Measurements from ENCODE around the gene CFAP73. TPM values are rescaled to one million over a fixed set of nuclear protein-coding genes. Genes with fewer than 3 reads are reported as not detected.

The CFAP73 gene
- total RNA-seq (2021) (0.30 to 0.94 TPM (median 0.37 TPM) in 3 replicates), Bru-seq, nascent RNA (percentile 20 among the genes with signal in this experiment)
- long read RNA-seq, experiment 1, partial matches to known transcripts: 0 of 2 reads
- long read RNA-seq, experiment 1, other reads (novel, unspliced or antisense): 2 of 2 reads
- long read RNA-seq, experiment 2: 0 reads
- long read RNA-seq, experiment 3: 0 reads

DNA sequence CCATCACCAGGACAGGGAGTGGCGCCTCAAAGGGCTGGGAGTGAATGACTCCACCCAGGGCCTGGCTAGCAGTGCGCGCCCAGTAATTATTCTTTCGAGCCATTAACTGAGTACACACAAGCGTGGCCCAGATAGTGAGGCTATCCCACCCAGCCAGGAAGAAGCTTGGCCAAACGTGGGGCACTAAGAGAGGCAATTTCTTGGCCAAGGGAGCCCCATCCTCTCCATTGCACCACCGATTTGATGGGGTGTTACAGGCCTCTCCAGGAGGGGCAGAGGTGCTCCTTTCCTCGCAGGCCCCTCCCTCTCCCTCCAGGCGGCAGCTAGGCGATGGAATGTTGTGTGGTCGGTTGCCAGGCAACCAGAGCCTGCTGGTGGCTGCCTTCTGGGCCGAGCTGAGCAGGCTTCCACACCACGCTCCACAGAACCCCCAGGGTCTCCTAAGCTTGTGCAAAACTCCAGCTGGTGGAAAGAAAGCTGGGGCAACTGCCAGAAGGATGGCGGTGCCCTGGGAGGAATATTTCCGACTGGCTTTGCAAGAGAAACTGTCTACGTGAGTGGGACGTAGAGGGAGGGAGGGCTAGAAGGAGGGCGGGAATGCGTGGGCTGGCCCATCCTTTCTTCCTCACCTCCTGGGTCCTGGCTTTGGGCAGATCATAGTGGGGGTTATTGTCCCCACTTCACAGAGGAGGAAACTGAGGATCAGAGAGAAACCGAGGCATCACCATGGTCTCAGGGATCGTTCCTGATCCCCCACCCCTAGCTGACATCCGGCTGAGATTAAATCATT lies at the start of gene CFAP73:
TSS of gene CFAP73 (plus strand) at position 364 of the 790 bp plus-strand sequence. CDS start at position 498, 134 bp downstream.
- peaks cover 51% of the 10 kb centered on the region for H3K27me3 Mint-ChIP-seq (ENCODE audit: low read depth)
- ChIA-PET CTCF (interaction anchor here (0.6 to 7.3 kb wide), 11 partner anchors 9 to 157 kb away, joined by 3 to 181 read pairs (median 5); partner anchors contain the start of genes DDX54, RASAL1 and RITA1), POLR2A (interaction anchor here (1.5 kb wide), 1 partner anchor 14 kb away, joined by 4 read pairs; the partner anchor contains the start of gene RASAL1)
- H3K9me3 Mint-ChIP-seq: peaks cover 6% of the 10 kb centered on the region
- H3K4me1 Mint-ChIP-seq: peaks cover 25% of the 10 kb centered on the region
- peak; percentile 93 for DNase-seq (ENCODE audit: low spot score)
- peak; percentile 79 for ATAC-seq
- no peak within 1 kb of the TSS for H3K27ac Mint-ChIP-seq
- no peak for TF ChIP-seq CTCF (IDR thresholded peaks at IDR 0.05)
- TF ChIP-seq, protein P1, sequence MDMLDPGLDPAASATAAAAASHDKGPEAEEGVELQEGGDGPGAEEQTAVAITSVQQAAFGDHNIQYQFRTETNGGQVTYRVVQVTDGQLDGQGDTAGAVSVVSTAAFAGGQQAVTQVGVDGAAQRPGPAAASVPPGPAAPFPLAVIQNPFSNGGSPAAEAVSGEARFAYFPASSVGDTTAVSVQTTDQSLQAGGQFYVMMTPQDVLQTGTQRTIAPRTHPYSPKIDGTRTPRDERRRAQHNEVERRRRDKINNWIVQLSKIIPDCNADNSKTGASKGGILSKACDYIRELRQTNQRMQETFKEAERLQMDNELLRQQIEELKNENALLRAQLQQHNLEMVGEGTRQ (CRISPR knock-in tag; IDR thresholded peaks at IDR 0.05): no peak
- TF ChIP-seq, protein P2, sequence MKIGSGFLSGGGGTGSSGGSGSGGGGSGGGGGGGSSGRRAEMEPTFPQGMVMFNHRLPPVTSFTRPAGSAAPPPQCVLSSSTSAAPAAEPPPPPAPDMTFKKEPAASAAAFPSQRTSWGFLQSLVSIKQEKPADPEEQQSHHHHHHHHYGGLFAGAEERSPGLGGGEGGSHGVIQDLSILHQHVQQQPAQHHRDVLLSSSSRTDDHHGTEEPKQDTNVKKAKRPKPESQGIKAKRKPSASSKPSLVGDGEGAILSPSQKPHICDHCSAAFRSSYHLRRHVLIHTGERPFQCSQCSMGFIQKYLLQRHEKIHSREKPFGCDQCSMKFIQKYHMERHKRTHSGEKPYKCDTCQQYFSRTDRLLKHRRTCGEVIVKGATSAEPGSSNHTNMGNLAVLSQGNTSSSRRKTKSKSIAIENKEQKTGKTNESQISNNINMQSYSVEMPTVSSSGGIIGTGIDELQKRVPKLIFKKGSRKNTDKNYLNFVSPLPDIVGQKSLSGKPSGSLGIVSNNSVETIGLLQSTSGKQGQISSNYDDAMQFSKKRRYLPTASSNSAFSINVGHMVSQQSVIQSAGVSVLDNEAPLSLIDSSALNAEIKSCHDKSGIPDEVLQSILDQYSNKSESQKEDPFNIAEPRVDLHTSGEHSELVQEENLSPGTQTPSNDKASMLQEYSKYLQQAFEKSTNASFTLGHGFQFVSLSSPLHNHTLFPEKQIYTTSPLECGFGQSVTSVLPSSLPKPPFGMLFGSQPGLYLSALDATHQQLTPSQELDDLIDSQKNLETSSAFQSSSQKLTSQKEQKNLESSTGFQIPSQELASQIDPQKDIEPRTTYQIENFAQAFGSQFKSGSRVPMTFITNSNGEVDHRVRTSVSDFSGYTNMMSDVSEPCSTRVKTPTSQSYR (CRISPR knock-in tag; IDR thresholded peaks at IDR 0.05): no peak
- TF ChIP-seq SMAD4 (CRISPR knock-in tag; IDR thresholded peaks at IDR 0.05): no peak
- TF ChIP-seq IRF1 (CRISPR knock-in tag; IDR thresholded peaks at IDR 0.05): no peak
- TF ChIP-seq ZNF416 (CRISPR knock-in tag; IDR thresholded peaks at IDR 0.05): no peak
- TF ChIP-seq ESRRA (CRISPR knock-in tag; IDR thresholded peaks at IDR 0.05; ENCODE audit: borderline replicate concordance): no peak
- no peak for TF ChIP-seq NFATC4 (CRISPR knock-in tag; IDR thresholded peaks at IDR 0.05)
- no peak for TF ChIP-seq JAZF1 (CRISPR knock-in tag; IDR thresholded peaks at IDR 0.05)
- no peak for TF ChIP-seq OVOL2 (CRISPR knock-in tag; IDR thresholded peaks at IDR 0.05; ENCODE audit: borderline replicate concordance)
- no peak for TF ChIP-seq ZBTB21 (CRISPR knock-in tag; IDR thresholded peaks at IDR 0.05; ENCODE audit: borderline replicate concordance)
- no peak for TF ChIP-seq ZNF232 (CRISPR knock-in tag; IDR thresholded peaks at IDR 0.05)
- peak within 1 kb of the TSS; percentile 52 for H3K4me3 Mint-ChIP-seq
- peaks cover 5% of the 10 kb centered on the region; the same call in 1 of the 2 replicates for H3K36me3 Mint-ChIP-seq

GRCh38 chr12:113099764-113100163 lies 49.8 kb upstream of the CFAP73 start:
- peak overlapping the region; percentile 76; the same call in 1 of the 2 replicates for H3K27ac Mint-ChIP-seq
- no peaks in the 10 kb centered on the region; the same call in 1 of the 2 replicates for H3K27me3 Mint-ChIP-seq (ENCODE audit: low read depth)
- H3K4me1 Mint-ChIP-seq: peaks cover 9% of the 10 kb centered on the region
- no peaks in the 10 kb centered on the region for H3K36me3 Mint-ChIP-seq
- DNase-seq (ENCODE audit: low spot score) (no peak), ATAC-seq (no peak)
- ChIA-PET POLR2A (no interaction called here), CTCF (interaction anchor here (1.1 to 3.0 kb wide), 5 partner anchors 10 to 107 kb away, joined by 3 to 13 read pairs (median 5); partner anchors contain the start of gene RASAL1)
- H3K4me3 Mint-ChIP-seq: no peak overlapping the region
- H3K9me3 Mint-ChIP-seq: no peaks in the 10 kb centered on the region
- no peak for TF ChIP-seq ZNF138 (CRISPR knock-in tag; conservative IDR thresholded peaks at IDR 0.05)
- TF ChIP-seq, protein P1 (CRISPR knock-in tag; IDR thresholded peaks at IDR 0.05): no peak
- no peak for TF ChIP-seq ZNF671 (CRISPR knock-in tag; IDR thresholded peaks at IDR 0.05)
- TF ChIP-seq E2F1 (CRISPR knock-in tag; IDR thresholded peaks at IDR 0.05): no peak
- TF ChIP-seq CTCF (IDR thresholded peaks at IDR 0.05): no peak
- TF ChIP-seq, protein P3, sequence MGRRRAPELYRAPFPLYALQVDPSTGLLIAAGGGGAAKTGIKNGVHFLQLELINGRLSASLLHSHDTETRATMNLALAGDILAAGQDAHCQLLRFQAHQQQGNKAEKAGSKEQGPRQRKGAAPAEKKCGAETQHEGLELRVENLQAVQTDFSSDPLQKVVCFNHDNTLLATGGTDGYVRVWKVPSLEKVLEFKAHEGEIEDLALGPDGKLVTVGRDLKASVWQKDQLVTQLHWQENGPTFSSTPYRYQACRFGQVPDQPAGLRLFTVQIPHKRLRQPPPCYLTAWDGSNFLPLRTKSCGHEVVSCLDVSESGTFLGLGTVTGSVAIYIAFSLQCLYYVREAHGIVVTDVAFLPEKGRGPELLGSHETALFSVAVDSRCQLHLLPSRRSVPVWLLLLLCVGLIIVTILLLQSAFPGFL (CRISPR knock-in tag; IDR thresholded peaks at IDR 0.05; ENCODE audit: borderline replicate concordance): no peak
- TF ChIP-seq NFE2L1 (CRISPR knock-in tag; IDR thresholded peaks at IDR 0.05): no peak
- TF ChIP-seq CBFB (CRISPR knock-in tag; IDR thresholded peaks at IDR 0.05; ENCODE audit: low read depth): no peak
- TF ChIP-seq ESRRA (CRISPR knock-in tag; IDR thresholded peaks at IDR 0.05; ENCODE audit: borderline replicate concordance): no peak
